GM19035 (cell line): Measurements from ENCODE around the gene UBR7.
A peak's percentile ranks its signal among the peaks of the same experiment; 100 is the strongest.
"Not testable (repeated sequence)": the region's sequence is repeated elsewhere in the genome, so short reads cannot be mapped to it uniquely, and the experiment has no call there.

Source experiments
- ATAC-seq: cut with Tn5 transposase; IDR thresholded peaks from one replicate; pipeline ENCODE4 v1.9.1; 2021; ENCODE audit not compliant: unreplicated experiment

The UBR7 gene

GRCh38 chr14:93195316-93195999, 11.6 kb upstream of the UBR7 start:
- ATAC-seq: no peak

DNA sequence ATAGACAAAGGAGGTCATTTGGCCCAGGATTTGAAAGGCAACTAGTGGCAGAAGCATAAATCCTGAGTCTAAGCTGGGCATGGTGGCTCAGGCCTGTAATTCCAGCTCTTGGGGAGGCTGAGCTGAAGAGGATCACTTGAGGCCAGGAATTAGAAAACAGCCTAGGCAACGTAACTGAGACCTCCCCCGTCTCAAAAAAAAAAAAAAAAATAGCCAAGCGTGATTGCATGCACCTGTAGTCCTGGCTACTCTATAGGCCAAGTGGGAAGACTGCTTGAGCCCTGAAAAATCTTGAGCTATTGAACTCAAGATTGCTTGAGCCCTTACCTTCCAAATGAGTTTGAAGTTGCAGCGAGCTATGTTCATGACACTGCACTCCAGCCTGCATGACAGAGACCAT, 8.0 kb upstream of the UBR7 start:
- ATAC-seq: no peak

DNA sequence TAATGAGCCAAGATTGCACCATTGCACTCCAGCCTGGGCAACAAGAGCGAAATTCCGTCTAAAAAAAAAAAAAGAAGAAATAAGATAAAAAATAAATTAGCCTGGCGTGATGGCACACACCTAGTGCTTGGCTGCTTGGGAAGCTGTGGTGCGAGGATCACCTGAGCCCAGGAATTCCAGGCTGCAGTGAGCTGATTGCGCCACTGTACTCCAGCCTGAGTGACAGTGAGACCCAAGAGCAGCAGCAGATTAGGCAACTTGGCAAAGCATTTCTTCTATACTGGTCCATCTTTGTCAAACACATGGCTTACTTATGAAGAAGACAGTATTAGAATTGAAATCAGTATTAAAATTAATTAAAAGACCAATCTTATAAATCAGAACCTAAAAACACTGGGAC, 6.5 kb upstream of the UBR7 start:
- no peak for ATAC-seq

GRCh38 chr14:93201155-93201704, 5.8 kb upstream of the UBR7 start:
- no peak for ATAC-seq

GRCh38 chr14:93207468-93208308, 632 bp downstream of the UBR7 start:
- peak; percentile 42 for ATAC-seq

- ATAC-seq: peak; percentile 75
Measured at GRCh38 chr14:93212432-93212831, 5.4 kb downstream of the UBR7 start.

DNA sequence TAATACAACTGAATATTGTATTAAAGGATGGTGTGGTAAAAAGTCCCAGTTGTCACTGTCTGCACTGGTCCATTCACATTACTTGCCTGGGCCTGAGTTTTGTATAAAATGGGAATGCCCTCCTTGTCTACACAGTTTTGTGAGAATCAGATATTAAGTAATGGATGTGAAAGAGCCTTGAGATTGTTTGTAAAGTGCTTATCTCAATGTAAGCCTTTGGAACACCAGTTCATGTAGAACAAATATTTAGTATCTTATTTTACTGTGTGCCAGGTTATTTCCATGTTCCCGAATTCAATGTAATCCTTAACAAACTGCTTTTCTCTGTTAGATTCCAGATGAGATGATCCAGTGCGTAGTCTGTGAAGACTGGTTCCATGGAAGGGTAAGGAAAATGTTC, 7.5 kb downstream of the UBR7 start:
- no peak for ATAC-seq

DNA sequence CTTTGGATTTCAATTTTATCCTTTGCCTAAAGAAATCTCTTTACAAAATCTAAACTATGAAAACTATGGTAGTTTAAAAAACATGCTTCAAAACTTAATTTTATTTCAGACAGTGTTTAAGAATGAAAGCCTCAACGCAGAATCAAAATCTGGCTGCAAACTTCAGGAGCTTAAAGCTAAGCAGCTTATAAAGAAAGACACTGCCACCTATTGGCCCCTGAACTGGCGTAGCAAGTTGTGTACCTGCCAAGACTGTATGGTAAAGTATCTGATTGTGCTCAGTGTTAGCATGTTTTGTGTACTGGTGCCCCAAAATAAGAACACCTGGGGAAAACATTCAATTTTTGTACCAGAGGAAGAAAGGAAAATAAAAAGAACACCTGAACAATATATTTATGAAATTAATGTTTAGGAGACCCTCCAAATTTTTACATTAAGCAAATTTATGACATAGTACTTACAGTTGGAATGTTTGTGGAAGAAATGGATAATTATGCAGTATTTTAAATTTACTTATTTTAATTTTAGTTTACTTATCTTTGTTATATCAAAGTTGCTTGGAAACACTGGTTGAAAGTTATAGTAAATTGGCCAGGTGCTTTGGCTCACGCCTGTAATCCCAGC, 12.2 kb downstream of the UBR7 start:
- ATAC-seq: peak; percentile 60

GRCh38 chr14:93220509-93220908, 13.5 kb downstream of the UBR7 start:
- no peak for ATAC-seq

- no peak for ATAC-seq
Measured at GRCh38 chr14:93223565-93223964, 16.5 kb downstream of the UBR7 start.

GRCh38 chr14:93228550-93228949, 21.5 kb downstream of the UBR7 start:
- no peak for ATAC-seq

DNA sequence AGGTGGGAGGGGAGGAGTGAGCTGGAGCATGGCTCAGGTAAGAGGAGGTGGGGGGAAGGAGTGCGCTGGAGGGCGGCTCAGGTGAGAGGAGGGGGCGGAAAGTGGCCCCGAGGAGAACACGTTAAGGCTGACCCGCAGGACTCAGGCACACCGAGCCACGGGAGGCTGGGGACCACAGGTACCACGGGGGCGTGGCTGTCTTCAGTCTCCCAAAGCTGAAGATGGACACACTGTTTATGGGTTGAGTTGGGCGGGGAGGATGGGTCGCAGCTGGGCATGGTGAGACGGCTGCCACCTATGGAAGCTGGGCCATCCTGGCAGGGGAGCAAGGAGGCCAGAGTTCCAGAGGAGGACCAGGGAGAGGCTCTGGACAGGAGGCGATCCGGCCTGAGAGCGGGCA, 23.5 kb downstream of the UBR7 start:
- ATAC-seq: no peak

DNA sequence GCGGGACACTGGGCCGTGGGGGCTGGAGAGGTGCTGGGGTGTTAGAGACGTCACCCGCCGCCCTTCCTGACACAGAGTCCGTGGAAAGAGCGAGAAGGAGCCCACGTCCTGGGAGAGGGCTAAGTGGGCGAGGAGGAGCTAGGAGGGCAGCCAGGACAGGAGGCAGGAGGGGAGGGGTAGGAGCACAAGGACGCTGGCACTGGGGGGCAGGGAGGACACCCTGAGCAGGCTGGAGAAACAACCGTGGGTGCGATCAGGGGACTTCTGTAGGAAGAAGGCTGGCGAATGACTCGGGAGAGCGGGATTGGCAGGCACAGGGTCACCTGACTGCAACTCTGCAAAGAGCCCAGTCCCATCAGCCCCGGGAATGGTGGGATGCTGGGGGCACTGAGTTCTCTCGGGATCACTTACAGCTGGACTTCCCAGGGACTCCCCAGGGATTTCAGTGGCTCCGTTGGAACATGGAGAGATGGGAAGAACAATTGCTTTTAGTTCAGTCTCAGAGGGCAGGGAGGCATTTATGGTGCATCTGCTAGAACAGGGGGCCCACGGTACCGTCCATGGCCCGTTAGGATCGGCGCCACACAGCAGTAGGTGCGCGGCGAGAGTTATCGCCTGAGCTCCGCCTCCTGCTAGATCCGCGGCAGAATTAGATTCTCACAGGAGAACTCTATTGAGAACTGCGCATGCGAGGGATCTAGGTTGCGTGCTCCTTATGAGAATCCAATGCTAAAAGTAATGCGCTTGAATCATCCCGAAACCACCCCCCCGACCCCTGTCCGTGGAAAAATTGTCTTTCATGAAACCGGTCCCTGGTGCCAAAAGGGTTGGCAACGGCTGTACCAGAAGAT, 24.3 kb downstream of the UBR7 start:
- no peak for ATAC-seq

- no peak for ATAC-seq
Measured at GRCh38 chr14:93232159-93232558, 25.1 kb downstream of the UBR7 start.

DNA sequence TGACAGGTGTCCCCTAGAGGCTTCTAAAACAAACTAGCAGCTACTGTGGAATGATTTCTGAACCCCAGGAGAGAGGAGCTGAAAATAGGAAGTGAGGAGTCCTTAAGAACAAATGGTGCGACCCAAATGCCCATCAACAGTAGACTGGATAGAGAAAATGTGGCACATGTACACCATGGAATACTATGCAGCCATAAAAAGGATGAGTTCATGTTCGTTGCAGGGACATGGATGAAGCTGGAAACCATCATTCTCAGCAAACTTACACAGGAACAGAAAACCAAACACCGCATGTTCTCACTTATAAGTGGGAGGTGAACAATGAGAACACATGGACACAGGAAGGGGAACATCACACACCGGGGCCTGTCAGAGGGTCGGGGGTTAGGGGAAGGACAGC, 26.0 kb downstream of the UBR7 start:
- ATAC-seq: not testable (repeated sequence)

GRCh38 chr14:93234798-93235197, 27.7 kb downstream of the UBR7 start:
- ATAC-seq: no peak

GRCh38 chr14:93239869-93240677, 33.0 kb downstream of the UBR7 start:
- ATAC-seq: no peak

DNA sequence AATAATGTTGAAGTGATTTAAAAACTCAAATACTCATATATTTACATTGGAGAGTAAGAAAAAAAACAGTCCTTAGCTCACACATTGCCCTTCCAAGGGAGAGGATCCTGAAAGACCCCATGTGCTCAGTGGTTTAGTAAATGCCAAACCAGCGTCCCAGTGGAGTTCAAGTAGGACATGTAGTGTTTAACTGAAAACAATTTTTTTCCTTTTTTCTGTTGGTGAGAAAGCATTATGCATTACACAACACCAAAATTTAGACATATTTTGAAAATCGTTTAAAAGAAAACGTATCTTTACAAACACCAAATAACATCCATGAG, 33.6 kb downstream of the UBR7 start:
- no peak for ATAC-seq

DNA sequence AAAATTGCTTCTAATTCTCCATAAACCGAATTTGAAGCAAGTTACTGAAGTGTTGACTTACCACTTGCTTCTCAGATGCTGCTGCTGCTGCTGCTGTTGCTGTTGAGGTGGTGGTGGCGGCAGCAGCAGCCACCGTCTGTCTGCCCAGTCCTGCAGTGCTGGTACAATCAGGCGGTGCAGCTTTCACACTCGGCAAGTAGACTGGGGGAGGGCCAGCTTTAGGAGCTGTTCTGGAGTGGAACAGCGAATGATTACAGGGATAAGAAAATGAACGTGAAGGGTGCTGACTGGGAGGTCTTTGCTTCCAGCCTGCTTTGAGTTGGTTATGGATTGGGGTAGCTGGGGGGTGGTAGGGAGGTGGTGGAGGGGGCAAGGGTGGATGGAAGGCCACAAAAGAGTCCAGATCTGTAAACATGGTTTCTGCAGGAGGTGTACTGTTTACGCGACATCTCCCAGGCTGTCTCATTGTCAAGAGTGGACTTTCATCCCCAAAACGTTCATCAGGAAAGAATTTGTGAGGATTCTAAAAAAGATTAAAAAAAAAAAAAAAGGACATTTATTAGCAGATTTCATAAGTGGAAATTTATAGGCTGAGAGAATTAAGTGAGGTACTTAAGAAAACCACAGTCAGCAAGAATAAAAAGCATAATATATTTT, 38.8 kb downstream of the UBR7 start:
- no peak for ATAC-seq

GRCh38 chr14:93246534-93246933, 39.5 kb downstream of the UBR7 start:
- no peak for ATAC-seq
